Stimulated activated CD8-positive, alpha-beta memory T cell treated with anti-CD3 and anti-CD28 coated beads, Interleukin-12 subunit alpha, Interleukin-12 subunit beta, amount 100 ng/mL, for 24 hours (primary cell): Measurements from ENCODE around the gene SIVA1.

Experiments
- DNase-seq: peaks from one replicate; pipeline ENCODE4 v3.0.0-alpha.2; 2020; ENCODE audit errors: extremely low read depth

Gene SIVA1

GRCh38 chr14:104784846-104785707 is 32.1 kb downstream of the SIVA1 start:
- DNase-seq = no peak

DNA sequence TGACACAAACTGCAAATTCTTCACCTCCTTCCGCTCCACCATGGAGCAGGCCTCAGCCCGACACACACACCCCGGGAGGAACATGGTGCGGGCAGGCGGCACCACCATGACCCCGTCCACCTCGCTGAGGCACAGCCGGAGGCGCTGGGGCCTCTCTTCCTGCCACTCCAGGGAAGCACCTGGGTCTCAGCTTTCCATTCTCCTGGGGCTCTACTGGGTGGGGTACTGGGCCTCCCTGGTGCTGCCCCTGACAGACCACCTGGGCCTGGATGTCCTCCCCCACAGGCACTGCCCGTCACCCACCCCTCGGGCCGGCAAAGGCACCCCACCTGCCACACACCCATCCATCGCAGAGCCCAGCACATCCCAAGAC is 32.7 kb downstream of the SIVA1 start:
- no peak for DNase-seq

GRCh38 chr14:104786091-104786586 is 33.2 kb downstream of the SIVA1 start:
- no peak for DNase-seq

DNA sequence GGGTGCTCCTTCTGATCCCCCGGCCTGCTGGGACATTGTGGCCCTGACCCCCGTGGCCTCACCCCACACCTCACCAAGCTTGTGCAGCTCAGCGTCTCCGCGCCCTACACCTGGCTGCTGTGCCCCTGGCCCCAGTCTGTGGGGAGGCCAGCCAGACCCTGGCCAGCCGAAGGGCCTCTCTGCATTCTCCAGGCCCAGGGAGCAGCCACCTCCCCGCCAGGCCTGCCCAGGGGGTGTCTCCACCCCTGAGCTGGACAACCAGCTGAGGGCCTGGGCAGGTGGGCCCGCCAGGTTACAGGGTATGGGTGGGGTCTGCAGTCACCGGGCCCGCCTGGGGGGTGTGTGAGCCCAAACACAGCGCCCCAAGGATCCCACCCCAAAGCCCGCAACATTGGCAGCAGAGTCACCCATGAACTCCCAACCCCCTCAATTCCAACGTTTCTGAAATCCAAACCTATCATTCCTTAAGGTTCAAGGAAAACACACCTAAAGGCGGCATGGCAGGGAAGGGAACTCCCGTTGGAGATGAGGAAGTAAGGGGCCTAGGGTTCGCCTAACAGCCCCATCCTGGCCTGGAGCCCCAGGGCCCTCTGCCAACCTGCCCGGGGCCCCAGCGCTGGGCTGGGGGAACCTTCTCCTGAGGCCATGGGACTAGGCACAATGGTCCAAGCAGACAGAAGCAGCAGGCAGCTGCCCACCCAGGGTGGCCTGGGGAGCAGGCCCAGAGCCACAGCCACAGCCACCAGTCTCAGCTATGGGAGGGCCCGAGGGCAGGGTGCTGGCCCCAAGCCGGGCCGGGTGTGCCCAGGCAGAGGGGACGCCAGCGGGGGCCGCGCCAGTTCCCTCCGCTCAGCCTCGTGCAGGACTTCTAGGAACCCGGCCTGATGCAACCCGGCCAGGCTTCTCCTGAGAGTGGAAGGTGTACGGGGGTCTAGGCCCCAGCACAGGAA is 34.1 kb downstream of the SIVA1 start:
- DNase-seq = no peak

DNA sequence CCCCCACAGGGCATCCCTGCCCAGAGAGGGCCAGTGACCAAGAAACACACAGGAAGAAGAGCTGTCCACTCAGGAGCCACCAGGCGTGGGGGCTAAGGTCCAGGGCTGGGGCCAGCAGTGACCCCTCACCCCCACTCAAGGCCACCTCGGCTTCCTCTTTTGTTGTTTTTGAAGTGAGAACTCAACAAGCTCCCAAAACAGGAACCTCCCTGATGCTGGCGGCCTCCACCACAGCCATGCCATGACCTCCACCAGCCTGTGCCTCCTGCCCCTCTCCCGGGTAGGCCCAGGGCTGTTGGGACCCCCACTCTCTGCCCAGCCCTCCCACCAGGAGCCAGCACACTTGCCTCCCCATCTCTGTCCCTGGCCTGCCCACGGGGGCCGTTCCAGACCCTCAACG is 34.8 kb downstream of the SIVA1 start:
- no peak for DNase-seq

- DNase-seq = no peak
Observed at GRCh38 chr14:104788161-104788818, 35.3 kb downstream of the SIVA1 start.

DNA sequence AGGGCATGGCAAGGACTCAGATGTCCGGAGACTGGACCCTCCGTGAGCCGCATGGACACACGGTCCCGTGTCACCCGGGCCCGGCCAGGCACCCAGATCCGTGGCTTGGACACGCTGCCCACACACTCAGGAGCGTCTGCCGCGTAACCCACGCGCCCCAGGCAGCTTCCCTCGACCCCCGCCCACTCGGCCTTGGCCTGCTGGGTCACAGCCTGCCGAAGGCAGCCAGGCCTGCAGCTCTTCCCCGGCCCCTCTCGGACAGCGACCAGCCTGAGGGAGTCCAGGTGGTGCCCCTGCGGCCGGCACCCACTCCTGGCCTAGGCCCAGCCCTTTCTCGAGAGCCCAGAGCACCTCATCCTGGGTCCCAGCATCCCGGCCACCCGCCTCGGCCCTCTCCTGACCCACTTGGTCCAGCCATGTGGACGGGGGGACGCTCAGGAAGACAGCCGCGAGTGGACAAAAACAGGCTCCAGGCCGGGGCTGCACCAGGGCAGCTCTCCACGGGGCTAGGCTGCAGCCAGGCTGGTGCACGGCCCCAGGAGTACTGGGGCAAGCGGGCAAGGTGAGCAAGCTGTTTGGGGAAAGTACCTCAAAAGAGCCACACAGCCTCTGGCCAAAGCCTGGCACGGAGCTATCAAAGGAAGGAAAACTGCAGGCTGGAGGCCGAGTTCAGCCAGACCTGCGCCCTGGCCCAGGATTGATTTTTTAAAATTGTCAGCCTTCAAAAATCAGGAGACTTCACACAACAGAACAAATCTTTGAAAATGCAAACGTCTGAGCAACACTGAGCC is 36.1 kb downstream of the SIVA1 start:
- no peak for DNase-seq

- DNase-seq = no peak
Observed at GRCh38 chr14:104789752-104790743, 37.1 kb downstream of the SIVA1 start.

DNA sequence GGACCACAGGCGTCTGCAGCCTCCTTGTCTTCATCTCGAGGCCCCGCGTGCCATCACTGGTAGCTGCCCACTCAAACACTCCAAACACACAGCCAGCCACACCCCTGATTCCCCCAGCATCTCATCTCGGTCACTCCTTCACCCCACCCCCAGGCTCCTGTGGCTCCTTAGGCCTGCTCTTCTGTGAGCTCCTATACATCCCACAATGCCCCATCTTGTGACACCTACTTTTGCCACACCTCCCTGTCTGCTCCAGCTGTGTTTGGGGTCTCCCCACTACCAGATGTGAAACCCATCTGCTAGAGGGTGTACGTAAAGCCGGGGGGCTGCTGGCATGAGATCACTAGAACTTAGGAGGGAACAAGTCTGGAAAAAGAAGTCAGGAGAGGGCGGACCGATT is 38.5 kb downstream of the SIVA1 start:
- no peak for DNase-seq

DNA sequence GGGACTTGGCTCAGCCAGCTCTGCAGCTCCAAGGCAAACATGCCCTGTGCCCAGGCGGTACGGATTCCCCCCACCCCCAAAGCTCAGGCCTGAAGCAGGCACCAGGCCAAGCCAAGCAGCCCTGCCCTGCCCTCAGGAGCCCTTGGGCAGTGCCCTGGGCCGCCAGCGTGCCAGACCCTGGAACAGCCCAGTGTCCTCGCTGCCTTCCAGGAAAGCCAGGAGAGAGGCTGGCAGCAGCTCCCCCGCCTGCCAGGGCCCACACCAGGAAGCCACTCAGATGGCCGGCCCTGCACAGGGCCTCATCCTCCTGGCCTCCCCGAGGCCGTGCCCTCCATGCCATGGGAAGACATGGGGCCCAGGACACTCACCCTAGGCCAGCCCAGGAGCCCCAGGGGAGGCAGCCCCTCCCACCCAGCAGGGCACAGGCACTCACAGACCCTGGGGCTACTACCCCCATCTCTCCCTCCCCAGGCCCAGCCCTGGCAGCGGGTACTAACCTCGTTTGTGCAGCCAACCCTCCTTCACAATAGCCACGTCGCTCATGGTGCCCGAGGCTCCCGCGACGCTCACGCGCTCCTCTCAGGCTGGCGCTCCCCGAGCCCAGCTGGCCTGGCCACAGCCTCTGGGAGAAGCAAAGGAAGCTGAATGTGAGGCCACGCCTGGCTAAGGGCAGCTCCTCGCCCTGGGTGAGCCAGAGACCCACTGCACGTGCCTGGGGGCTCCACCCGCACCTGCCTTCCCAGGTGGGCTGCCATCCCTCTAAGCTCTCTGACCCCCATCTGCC is 39.3 kb downstream of the SIVA1 start:
- DNase-seq = no peak

DNA sequence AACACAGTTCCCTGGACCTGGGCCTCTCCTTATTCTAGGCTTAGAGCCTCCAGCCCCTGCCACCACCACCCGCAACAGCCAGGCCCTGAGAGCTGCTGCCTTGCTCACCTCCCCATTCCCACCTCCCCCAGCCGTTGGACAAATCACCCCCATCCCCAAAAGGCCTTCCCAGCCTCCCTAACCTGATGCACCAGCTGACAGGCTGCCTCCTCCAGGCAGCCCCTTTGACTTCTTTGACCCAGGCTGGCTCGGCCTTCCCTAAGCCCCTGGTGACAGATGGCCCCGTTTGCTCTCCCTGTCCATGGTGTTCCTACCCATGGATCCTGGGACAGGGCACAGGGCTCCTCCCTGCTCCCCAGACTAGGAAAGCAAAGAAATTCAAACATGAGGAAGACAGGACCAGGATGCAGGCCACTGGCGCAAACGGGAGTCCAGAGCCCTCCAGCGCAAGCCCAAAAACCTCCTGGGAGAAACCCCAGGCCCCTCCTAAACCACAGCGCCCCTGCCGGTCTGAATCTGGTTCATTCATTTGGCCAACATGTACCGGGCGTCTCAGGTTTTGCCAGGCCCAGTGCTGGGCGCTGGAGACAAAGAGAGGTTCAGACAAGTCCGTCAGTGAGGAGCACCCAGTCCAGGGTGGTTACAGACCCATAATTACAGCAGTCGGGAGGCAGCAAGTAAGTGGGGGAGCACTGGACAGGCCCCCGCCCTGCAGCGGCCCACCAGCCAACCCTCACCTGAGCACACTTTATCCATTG is 40.2 kb downstream of the SIVA1 start:
- no peak for DNase-seq

DNA sequence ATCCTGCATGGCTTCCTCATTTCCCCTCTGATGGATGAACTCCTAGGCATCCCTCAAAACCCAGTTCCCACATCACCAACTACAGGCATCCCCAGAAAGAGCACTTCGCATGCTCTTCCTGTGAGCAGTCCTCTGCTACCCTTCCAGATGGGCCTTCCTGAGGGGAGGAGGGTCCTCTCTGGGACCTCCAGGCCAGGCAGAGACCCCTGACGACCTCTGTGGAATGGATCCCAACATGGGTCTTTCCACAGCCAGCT is 40.7 kb downstream of the SIVA1 start:
- DNase-seq = no peak

- DNase-seq = no peak
Observed at GRCh38 chr14:104794099-104794498, 41.2 kb downstream of the SIVA1 start.

- no peak for DNase-seq
Observed at GRCh38 chr14:104794631-104794992, 41.7 kb downstream of the SIVA1 start.

- no peak for DNase-seq
Observed at GRCh38 chr14:104794993-104795780, 42.2 kb downstream of the SIVA1 start, which contains the start of gene AKT1. TSS of gene AKT1 (minus strand) at chr14:104795748. CDS start at chr14:104792643, 3,105 bp downstream.

GRCh38 chr14:104795781-104796686 is 43.1 kb downstream of the SIVA1 start:
- DNase-seq = no peak

DNA sequence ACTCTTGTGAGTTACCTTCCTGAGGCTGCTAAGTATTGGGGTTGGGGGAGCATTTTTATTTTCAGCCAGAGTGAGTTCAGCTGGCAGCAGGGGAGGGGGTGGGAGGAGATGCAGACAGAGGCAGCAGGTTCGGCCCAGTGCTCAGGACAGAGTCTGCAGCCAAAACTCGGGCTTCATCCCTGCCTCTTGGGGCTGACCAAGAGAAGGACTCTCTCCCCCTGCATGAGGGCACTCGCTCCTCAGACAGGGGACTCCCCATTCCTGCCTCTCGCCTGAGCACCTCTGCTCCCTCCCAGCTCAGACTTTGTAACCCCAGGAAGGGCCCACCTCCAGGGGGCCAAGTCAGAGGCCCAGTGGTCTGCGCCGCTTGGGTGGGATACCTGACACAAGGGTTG is 43.7 kb downstream of the SIVA1 start:
- no peak for DNase-seq
